Measurements from ENCODE around the gene DIAPH2.

DIAPH2 gene

GRCh38 chrX:97547877-97548578, 863.4 kb downstream of the DIAPH2 start:
- Histone ChIP-seq H3K27me3 (no peaks in the 10 kb centered on the region), H3K4me1 (no peaks in the 10 kb centered on the region), H3K9me3 (no peaks in the 10 kb centered on the region), H3K4me3 (ENCODE audit: low read depth, low read length) (no peak overlapping the region), H3K36me3 (no peaks in the 10 kb centered on the region)
- TF ChIP-seq CTCF (IDR thresholded peaks at IDR 0.05; ENCODE audit: low read depth, low read length): no peak
- no peak for DNase-seq

GRCh38 chrX:97551821-97552220, 867.2 kb downstream of the DIAPH2 start:
- no peak for TF ChIP-seq CTCF (IDR thresholded peaks at IDR 0.05; ENCODE audit: low read depth, low read length)
- H3K27me3 ChIP-seq: no peaks in the 10 kb centered on the region
- H3K4me3 ChIP-seq (ENCODE audit: low read depth, low read length): no peak overlapping the region
- no peak for DNase-seq
- no peaks in the 10 kb centered on the region for H3K9me3 ChIP-seq
- H3K4me1 ChIP-seq: no peaks in the 10 kb centered on the region
- H3K36me3 ChIP-seq: no peaks in the 10 kb centered on the region

- no peak overlapping the region for H3K4me3 ChIP-seq (ENCODE audit: low read depth, low read length)
- no peaks in the 10 kb centered on the region for H3K27me3 ChIP-seq
- no peak for DNase-seq
- TF ChIP-seq CTCF (IDR thresholded peaks at IDR 0.05; ENCODE audit: low read depth, low read length): no peak
- no peaks in the 10 kb centered on the region for H3K36me3 ChIP-seq
- H3K4me1 ChIP-seq: no peaks in the 10 kb centered on the region
- H3K9me3 ChIP-seq: no peaks in the 10 kb centered on the region
Measured at GRCh38 chrX:97553833-97554232, 869.2 kb downstream of the DIAPH2 start.

- H3K4me3 ChIP-seq (ENCODE audit: low read depth, low read length): no peak overlapping the region
- no peaks in the 10 kb centered on the region for H3K36me3 ChIP-seq
- no peaks in the 10 kb centered on the region for H3K9me3 ChIP-seq
- H3K4me1 ChIP-seq: no peaks in the 10 kb centered on the region
- no peaks in the 10 kb centered on the region for H3K27me3 ChIP-seq
- TF ChIP-seq CTCF (IDR thresholded peaks at IDR 0.05; ENCODE audit: low read depth, low read length): no peak
- DNase-seq: no peak
Measured at GRCh38 chrX:97556359-97556758, 871.7 kb downstream of the DIAPH2 start.

- TF ChIP-seq CTCF (IDR thresholded peaks at IDR 0.05; ENCODE audit: low read depth, low read length): no peak
- Histone ChIP-seq H3K4me1 (no peaks in the 10 kb centered on the region), H3K9me3 (no peaks in the 10 kb centered on the region), H3K4me3 (ENCODE audit: low read depth, low read length) (no peak overlapping the region), H3K27me3 (no peaks in the 10 kb centered on the region), H3K36me3 (no peaks in the 10 kb centered on the region)
- DNase-seq: no peak
Measured at GRCh38 chrX:97563531-97564133, 879.0 kb downstream of the DIAPH2 start.

GRCh38 chrX:97564496-97564895, 879.9 kb downstream of the DIAPH2 start:
- TF ChIP-seq CTCF (IDR thresholded peaks at IDR 0.05; ENCODE audit: low read depth, low read length): no peak
- Histone ChIP-seq H3K9me3 (no peaks in the 10 kb centered on the region), H3K36me3 (no peaks in the 10 kb centered on the region), H3K4me1 (no peaks in the 10 kb centered on the region), H3K4me3 (ENCODE audit: low read depth, low read length) (no peak overlapping the region), H3K27me3 (no peaks in the 10 kb centered on the region)
- no peak for DNase-seq
